Right forelimb (tissue), 1 donor: ENCODE data around the gene GEMIN7.

Experiments used
- DNase-seq: peaks from one replicate; pipeline ENCODE4 v3.0.0-alpha.2; 2018

The GEMIN7 gene

GRCh38 chr19:45133661-45134060 is 54.6 kb downstream of the GEMIN7 start:
- no peak for DNase-seq

- no peak for DNase-seq
Observed at GRCh38 chr19:45135176-45135885, 56.3 kb downstream of the GEMIN7 start.

- DNase-seq, result no peak
Observed at GRCh38 chr19:45136507-45137178, 57.6 kb downstream of the GEMIN7 start.

- peak; percentile 68 for DNase-seq
Observed at GRCh38 chr19:45137179-45137761, 58.2 kb downstream of the GEMIN7 start.

GRCh38 chr19:45138303-45138751 is 59.3 kb downstream of the GEMIN7 start:
- no peak for DNase-seq

GRCh38 chr19:45139286-45140143 is 60.5 kb downstream of the GEMIN7 start:
- DNase-seq, result no peak

- no peak for DNase-seq
Observed at GRCh38 chr19:45140144-45140503, 61.1 kb downstream of the GEMIN7 start.

- DNase-seq, result no peak
Observed at GRCh38 chr19:45140533-45140932, 61.5 kb downstream of the GEMIN7 start.
